ENCODE measurements around the gene ASXL2. TPM values are rescaled to one million over a fixed set of nuclear protein-coding genes. Genes with fewer than 3 reads are reported as not detected.

The ASXL2 gene
- total and polyA plus RNA-seq, 2 of the 13 experiments (the other 11 are each of a cell fraction or from before 2014, with no cell fraction given), result 12.1 to 19.2 TPM

DNA sequence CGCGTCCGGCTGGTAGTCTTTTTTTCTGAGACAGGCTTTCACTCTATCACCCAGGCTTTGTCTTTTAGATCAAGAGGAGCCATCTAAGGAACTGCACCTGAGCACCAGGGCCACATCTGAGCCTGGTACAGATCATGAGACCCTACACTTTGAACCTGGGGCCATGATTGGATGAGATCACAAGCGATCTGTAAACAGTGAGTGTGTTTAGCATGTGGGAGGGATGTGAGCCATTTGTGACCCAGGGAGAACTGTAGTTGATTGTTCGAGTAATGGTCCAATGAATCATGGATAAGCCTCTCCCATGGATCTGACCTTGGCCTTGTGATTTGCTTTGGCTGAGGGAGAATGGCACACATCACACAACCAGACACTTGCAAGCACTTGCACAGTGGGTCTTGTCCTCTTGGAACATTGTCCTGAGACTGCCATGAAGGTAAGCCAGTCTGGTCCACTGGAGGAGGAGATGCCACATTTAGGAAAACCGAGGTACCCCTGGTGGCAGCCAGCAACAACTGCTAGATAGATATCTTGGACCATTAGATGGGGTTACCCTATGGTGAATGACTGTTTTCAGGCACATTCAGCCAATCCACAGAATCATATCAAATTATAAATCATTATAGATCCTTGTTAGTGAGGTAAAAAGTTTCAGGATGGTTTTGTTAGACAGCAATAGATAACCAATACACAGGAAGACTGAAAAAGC lies 185.4 kb downstream of the ASXL2 start:
- peak; percentile 92 for DNase-seq (ENCODE audit: low spot score)
- ChIA-PET POLR2A (no interaction called here), CTCF (ENCODE audit: low intra/inter-chr PET ratio, low total read pairs) (interaction anchor here (1.3 kb wide), 1 partner anchor 86 kb away, joined by 5 read pairs; no protein-coding TSS in a partner anchor)
- intact Hi-C loops (cut with micrococcal nuclease; ENCODE audit: unreplicated experiment) (no loop called here), in situ Hi-C loops (cut with HindIII; ENCODE audit: extremely low pct_ligation_motif_present, low pct_unique_long_range_greater_than_20kb) (no loop called here)
- WGBS (ENCODE audit: low lambda C conversion rate), result 44% methylated on average over 6 of the region's 6 CpGs
- Histone ChIP-seq H3K9me3 (ENCODE audit: low read length) (no peaks in the 10 kb centered on the region), H3K4me2 (ENCODE audit: low read depth, low read length) (peak overlapping the region; percentile 14), H3K9ac (ENCODE audit: insufficient read depth, low read depth, low read length) (no peak overlapping the region), H2AFZ (ENCODE audit: low read length) (no peak overlapping the region), H4K20me1 (ENCODE audit: insufficient read depth, low read length) (no peaks in the 10 kb centered on the region), H3K4me3 (replicated peaks in 1 of 3; ENCODE audit: insufficient read depth in 1 of 3, low read depth in 2 of 3, low read length in 3 of 3) (no peak overlapping the region), H3K27me3 (ENCODE audit: control insufficient read depth in 1 of 2, insufficient read depth in 2 of 2, low read length in 2 of 2) (peaks cover 0 to 10% of the 10 kb centered on the region in 2 experiments; a peak in 3 of 5 replicates), H3K27ac (ENCODE audit: extremely low read length, insufficient read depth, low read length) (no peak overlapping the region), H3K36me3 (replicated peaks in 1 of 2; ENCODE audit: control insufficient read depth in 1 of 2, insufficient read depth in 2 of 2, low read length in 2 of 2) (no peaks in the 10 kb centered on the region), H3K4me1 (ENCODE audit: insufficient read depth, low read length) (peaks cover 44% of the 10 kb centered on the region), H3K79me2 (ENCODE audit: insufficient read depth, low read length) (no peaks in the 10 kb centered on the region)
- ATAC-seq, result peak; percentile 73
- FAIRE-seq, result peak; percentile 83
- no TSS peak for BruUV-seq (replicated peaks)
- no peak for TF ChIP-seq MAFG (CRISPR knock-in tag; IDR thresholded peaks at IDR 0.05)
- no peak for TF ChIP-seq ZNF670 (CRISPR knock-in tag; IDR thresholded peaks at IDR 0.05; ENCODE audit: borderline replicate concordance)
- no peak for TF ChIP-seq SP1 (IDR thresholded peaks at IDR 0.05)
- no peak for TF ChIP-seq SP1 (CRISPR knock-in tag; IDR thresholded peaks at IDR 0.05)
- TF ChIP-seq BRD4 (CRISPR knock-in tag; IDR thresholded peaks at IDR 0.05), result no peak
- no peak for TF ChIP-seq PRDM10 (CRISPR knock-in tag; IDR thresholded peaks at IDR 0.05; ENCODE audit: low read depth)
- no peak for TF ChIP-seq HNRNPH1 (optimal IDR thresholded peaks at IDR 0.05; ENCODE audit: low read depth, low read length)
- no peak for TF ChIP-seq NFE2 (CRISPR knock-in tag; IDR thresholded peaks at IDR 0.05)
- TF ChIP-seq ARID5B (CRISPR knock-in tag; IDR thresholded peaks at IDR 0.05), result peak; percentile 84
- TF ChIP-seq ZNF562 (CRISPR knock-in tag; IDR thresholded peaks at IDR 0.05; ENCODE audit: borderline replicate concordance), result no peak
- TF ChIP-seq ZNF503 (CRISPR knock-in tag; IDR thresholded peaks at IDR 0.05), result no peak
- no peak for TF ChIP-seq CREB1 (IDR thresholded peaks at IDR 0.05)
- TF ChIP-seq CREB1 (CRISPR knock-in tag; IDR thresholded peaks at IDR 0.05), result peak; percentile 44
- no peak for TF ChIP-seq SRSF4 (IDR thresholded peaks at IDR 0.05; ENCODE audit: low read depth, low read length, poor library complexity, severe bottlenecking)
- TF ChIP-seq IKZF4 (CRISPR knock-in tag; IDR thresholded peaks at IDR 0.05; ENCODE audit: borderline replicate concordance, low read depth, not compliant biosample characterization), result no peak
- TF ChIP-seq SIX1 (CRISPR knock-in tag; IDR thresholded peaks at IDR 0.05; ENCODE audit: borderline replicate concordance), result no peak
